HG03354 (cell line): ENCODE measurements around the gene RNU1-4.
"Not testable (repeated sequence)": the region's sequence is repeated elsewhere in the genome, so short reads cannot be mapped to it uniquely, and the experiment has no call there.

ENCODE experiments used
- ATAC-seq: cut with Tn5 transposase; IDR thresholded peaks from one replicate; pipeline ENCODE4 v1.9.1; 2021; ENCODE audit warnings: mild to moderate bottlenecking; ENCODE audit not compliant: unreplicated experiment, poor library complexity, severe bottlenecking

Gene RNU1-4

GRCh38 chr1:16707130-16708093 lies 32.9 kb upstream of the RNU1-4 start:
- ATAC-seq: not testable (repeated sequence)

- ATAC-seq: not testable (repeated sequence)
Measured at GRCh38 chr1:16708704-16709103, 31.6 kb upstream of the RNU1-4 start.

GRCh38 chr1:16709659-16710087 lies 30.6 kb upstream of the RNU1-4 start:
- peak; percentile 62 for ATAC-seq

GRCh38 chr1:16710618-16711017 lies 29.7 kb upstream of the RNU1-4 start:
- not testable (repeated sequence) for ATAC-seq

DNA sequence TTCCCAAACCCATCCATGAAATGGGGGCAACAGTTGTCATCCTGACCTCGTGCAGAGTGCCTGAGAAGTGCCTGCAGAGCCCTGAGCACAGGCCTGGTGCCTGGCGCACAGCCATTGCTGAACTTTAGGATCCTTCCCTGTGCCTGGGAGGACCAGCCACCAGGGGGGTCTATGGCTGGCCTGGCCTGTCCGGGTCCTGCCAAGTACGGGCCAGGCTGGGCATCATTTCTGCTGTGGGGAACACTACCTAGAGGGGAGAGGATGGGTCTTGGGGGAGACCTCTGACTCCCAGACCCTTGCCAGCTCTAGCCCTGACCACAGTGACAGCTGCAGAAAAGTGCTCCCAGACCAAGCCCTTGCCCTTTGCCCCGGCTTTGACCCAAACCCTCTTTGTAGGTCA lies 28.2 kb upstream of the RNU1-4 start:
- not testable (repeated sequence) for ATAC-seq

DNA sequence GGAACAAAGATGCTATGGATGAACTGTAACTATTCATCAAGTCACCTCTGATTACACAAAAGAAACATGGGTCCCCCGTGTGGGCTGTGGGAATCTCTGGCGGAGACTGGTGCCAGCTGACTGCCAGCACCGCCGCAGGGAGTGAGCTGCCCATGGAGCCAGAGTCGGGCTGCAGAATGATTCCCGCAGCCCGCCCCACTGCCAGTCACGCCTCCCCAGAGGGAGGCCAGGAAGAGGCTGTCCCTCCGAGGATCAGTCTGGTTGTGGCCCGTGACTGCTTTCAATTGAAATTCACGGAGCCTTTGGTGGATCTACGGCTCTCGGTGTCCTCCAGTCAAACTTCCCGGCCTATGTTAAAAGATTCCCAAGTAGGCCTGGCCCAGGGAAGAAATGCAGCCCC lies 27.7 kb upstream of the RNU1-4 start:
- ATAC-seq: not testable (repeated sequence)

GRCh38 chr1:16712984-16713383 lies 27.3 kb upstream of the RNU1-4 start:
- ATAC-seq: not testable (repeated sequence)

DNA sequence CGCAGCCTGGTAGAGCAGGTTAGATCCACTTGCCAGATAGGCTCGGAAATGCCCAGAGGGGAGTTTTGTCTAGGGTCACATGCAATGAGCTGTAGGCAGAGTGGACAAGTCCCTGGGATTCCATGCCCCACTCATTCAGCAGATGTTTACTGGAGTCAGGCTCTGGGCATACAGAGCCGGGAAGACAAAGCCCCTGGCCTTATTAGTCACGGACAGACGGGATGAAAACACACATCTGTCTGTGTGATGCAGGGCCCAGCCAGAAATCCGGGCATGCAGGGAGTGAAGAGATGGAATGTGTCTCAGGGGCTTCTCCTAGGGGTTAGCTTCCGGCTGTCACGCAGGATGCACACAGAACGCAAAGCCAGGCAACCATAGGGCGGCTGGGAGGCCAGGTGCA lies 26.8 kb upstream of the RNU1-4 start:
- not testable (repeated sequence) for ATAC-seq

GRCh38 chr1:16716691-16717335 lies 23.5 kb upstream of the RNU1-4 start:
- ATAC-seq: no peak

DNA sequence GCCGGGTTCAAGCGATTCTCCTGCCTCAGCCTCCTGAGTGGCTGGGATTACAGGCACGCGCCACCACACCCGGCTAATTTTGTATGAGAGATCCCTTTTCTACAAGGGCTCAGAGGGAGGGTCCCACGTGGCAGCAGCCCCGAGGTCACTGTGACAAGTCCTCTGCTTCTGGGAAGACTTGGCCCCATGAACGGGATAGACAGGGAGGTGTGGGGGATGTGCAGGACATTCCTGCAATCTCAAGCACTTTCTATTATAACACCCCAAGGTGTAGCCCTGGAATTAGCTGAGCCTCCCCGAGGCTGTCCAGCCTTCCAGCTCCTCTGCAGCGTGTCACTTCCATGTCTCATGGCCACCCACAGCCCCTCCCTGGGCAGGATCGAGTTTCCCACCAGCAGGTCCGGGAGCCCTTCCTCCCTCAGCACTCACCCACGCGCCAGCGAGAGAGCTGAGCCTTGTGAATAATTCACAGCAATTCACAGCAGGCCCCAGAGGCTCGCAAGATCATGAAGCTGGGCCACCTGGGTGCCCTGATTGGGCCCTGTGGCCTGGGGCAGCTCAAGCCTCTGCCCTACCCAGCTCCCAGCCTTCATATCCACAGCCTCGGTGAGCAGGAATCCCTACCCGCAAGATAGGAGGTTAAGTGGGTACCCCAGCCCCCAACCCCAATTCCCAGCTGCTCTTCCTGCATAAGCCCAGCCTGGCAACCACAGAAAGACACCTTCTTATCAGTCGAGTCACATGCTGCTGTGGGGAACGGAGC lies 22.8 kb upstream of the RNU1-4 start:
- no peak for ATAC-seq

GRCh38 chr1:16718099-16718907 lies 22.0 kb upstream of the RNU1-4 start:
- ATAC-seq: not testable (repeated sequence)

GRCh38 chr1:16718908-16719533 lies 21.3 kb upstream of the RNU1-4 start:
- ATAC-seq: no peak

DNA sequence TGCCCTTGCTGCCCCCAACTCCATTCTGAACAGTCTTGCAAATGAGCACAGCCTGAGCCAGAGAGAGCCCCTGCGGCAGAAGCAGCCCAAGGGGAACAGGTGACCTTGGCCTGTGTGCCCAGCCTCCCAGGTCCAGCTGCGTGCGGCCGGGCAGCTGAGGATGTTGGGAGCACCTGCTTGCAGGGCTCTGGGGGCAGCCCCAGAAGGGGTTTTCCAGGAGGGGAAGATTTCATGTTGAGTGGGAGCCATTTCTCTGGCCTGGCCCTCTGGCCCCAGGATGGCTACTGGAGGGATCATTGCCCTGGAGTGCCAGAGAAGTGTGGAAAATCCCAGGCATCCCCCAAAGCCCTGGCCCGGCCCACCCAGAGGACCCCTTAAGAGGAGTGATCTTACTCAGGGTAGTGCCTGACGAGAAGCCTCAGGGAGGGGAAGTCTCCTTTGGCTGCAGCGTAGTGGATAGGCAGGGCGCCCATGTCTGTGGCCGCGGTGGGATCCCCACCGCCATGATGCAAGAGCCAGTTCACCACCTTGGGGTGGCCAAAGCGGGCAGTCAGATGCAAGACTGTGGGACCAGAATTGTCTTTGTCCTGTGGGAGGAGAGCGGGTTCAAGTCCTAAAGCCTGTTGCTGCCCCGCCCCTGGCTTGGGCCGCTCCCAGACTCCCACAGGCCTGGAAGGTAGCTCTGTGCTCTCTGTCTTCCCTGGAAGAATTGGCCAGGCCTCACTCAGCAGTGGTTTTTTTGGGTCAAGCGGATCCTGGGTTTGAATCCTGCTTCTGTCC lies 20.6 kb upstream of the RNU1-4 start:
- no peak for ATAC-seq

DNA sequence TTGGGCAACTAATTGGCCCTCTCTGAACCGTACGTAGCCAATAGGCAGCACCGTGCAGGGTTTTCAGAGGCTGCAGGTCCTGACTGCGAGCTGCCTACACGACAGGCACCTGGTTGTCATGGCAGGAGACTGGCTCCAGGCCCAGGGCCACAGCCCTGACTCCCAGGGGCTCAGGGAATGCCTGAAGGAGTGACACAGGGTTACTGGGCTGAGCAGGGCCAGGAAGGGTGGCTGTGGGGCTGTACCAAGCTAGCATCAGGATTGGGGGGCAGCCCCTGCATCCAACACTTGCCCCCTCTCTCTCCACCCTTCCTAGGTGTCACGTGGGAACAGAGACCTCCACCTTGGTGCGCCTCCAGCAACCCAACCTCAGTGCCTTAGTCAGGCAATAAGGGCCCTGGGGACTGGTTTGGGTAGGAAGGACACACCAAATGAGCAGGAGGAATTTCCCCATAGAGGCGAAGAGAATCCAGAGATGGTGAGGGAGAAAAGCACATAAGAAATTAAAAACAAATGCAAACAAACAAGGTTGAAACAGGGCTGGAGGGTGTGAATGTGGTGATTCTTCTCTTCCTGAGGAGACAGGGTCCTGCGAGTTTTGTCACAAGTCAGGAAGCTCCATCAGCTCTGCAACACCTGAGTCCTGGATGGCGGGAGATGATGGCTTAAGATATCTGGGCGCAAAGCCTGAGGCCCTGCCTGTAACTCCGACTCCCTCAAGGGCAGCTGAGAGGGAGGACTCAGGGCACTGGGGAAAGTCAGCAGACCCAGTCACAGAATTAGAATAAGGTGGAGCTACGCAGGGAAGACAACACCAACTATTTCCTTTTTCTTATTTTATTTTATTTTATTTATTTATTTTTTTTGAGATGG lies 19.7 kb upstream of the RNU1-4 start:
- ATAC-seq: no peak

- no peak for ATAC-seq
Measured at GRCh38 chr1:16721871-16722641, 18.3 kb upstream of the RNU1-4 start.

- no peak for ATAC-seq
Measured at GRCh38 chr1:16724718-16725438, 15.4 kb upstream of the RNU1-4 start.
